Endothelial cell of umbilical vein (primary cell): ENCODE data around the gene VPS35.

Source experiments
- CTCF ChIP-seq, 2 donors: IDR thresholded peaks; 1 replicate in 1 of 2; 2 replicates in 1 of 2; pipeline ENCODE4 v1.5.1; 2011; ENCODE audit warnings: low read length in 2 of 2, mild to moderate bottlenecking in 2 of 2, moderate library complexity in 2 of 2, control low read depth in 1 of 2, inconsistent platforms in 1 of 2, low read depth in 1 of 2; ENCODE audit not compliant: insufficient read depth in 1 of 2; ENCODE audit errors: extremely low read depth in 1 of 2
- EZH2 ChIP-seq: IDR thresholded peaks from 2 replicates; pipeline ENCODE4 v1.6.1; 2012; ENCODE audit warnings: borderline replicate concordance, low read depth, mild to moderate bottlenecking, moderate library complexity, low read length, inconsistent platforms; ENCODE audit not compliant: severe bottlenecking
- FOS ChIP-seq: IDR thresholded peaks from 2 replicates; pipeline ENCODE4 v1.6.1; 2011; ENCODE audit warnings: mild to moderate bottlenecking, low read length, moderate library complexity, borderline replicate concordance; ENCODE audit not compliant: insufficient read depth
- GATA2 ChIP-seq: IDR thresholded peaks from 2 replicates; pipeline ENCODE4 v1.7.0; 2011; ENCODE audit warnings: low read depth, mild to moderate bottlenecking, moderate library complexity, mixed read lengths, low read length; ENCODE audit not compliant: insufficient read length, insufficient read depth
- JUN ChIP-seq: IDR thresholded peaks from 2 replicates; pipeline ENCODE4 v1.6.1; 2011; ENCODE audit warnings: borderline replicate concordance, low read depth; ENCODE audit not compliant: insufficient read length, insufficient read depth
- MYC ChIP-seq: IDR thresholded peaks from one replicate; pipeline ENCODE4 v1.6.1; 2011; ENCODE audit warnings: mild to moderate bottlenecking, low read depth, low read length
- POLR2A ChIP-seq: IDR thresholded peaks from 2 replicates; pipeline ENCODE4 v1.6.1; 2012; ENCODE audit warnings: low read depth, mild to moderate bottlenecking, control low read depth, low read length
- POLR2AphosphoS5 ChIP-seq: IDR thresholded peaks from 2 replicates; pipeline ENCODE4 v1.6.1; 2012; ENCODE audit warnings: low read depth, mild to moderate bottlenecking, control low read depth, low read length, moderate library complexity; ENCODE audit not compliant: insufficient read depth
- TF ChIP-seq, protein P1 (sequence below): IDR thresholded peaks from 2 replicates; pipeline ENCODE4 v1.6.1; 2011; ENCODE audit not compliant: insufficient read depth, insufficient read length

DNA sequence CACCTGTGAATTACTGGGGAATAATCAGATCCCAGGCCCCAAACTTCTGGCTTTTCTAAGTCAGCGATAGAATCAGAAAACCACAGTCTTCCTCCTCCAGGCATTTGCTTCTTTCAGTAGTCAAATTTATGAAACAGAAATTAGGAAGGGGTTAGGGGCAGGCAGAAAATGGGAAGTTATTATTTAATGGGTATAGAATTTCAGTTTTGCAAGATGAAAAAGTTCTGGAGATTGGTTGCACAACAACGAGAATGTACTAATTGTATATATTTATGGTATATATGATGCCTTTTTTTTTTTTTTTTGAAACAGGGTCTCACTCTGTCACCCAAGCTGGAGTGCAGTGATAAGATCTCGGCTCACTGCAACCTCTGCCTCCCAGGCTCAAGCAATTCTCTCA is 23.9 kb upstream of the VPS35 start:
- TF ChIP-seq CTCF (IDR thresholded peaks at IDR 0.05; ENCODE audit: extremely low read depth in 1 of 2, insufficient read depth in 1 of 2, low read depth in 1 of 2, low read length in 2 of 2) = no peak
- no peak for TF ChIP-seq EZH2
- no peak for TF ChIP-seq POLR2AphosphoS5
- no peak for TF ChIP-seq POLR2A
- no peak for TF ChIP-seq JUN
- no peak for TF ChIP-seq FOS
- TF ChIP-seq MYC = no peak
- TF ChIP-seq, protein P1, sequence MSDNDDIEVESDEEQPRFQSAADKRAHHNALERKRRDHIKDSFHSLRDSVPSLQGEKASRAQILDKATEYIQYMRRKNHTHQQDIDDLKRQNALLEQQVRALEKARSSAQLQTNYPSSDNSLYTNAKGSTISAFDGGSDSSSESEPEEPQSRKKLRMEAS = no peak
- TF ChIP-seq GATA2 = no peak
